GM19099 (cell line): ENCODE measurements around the gene CFAP54.

Source experiments
- POLR2A ChIP-seq: IDR thresholded peaks from 3 replicates; pipeline ENCODE4 v1.6.1; 2011; ENCODE audit warnings: low read depth; ENCODE audit not compliant: insufficient read length; ENCODE audit errors: extremely low read depth

The CFAP54 gene

DNA sequence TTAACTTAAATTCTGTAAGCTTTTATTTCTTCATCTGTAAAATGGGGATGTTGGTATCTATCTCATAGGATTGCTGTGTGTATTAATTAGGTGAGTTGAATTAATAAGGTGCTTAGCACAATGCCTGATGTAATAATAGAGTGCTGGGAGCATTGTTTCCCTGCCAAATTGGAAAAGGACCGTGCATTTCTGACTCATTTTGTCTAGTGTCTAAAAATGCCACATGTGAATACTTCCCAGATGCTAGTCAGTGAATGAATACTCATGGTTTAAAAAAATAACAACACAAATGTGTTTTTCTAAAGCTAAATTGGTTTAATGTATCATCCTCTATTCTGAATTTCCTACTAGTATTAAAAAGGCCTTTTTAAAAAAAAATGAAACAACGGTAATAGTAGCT is 372.3 kb downstream of the CFAP54 start:
- no peak for TF ChIP-seq POLR2A

DNA sequence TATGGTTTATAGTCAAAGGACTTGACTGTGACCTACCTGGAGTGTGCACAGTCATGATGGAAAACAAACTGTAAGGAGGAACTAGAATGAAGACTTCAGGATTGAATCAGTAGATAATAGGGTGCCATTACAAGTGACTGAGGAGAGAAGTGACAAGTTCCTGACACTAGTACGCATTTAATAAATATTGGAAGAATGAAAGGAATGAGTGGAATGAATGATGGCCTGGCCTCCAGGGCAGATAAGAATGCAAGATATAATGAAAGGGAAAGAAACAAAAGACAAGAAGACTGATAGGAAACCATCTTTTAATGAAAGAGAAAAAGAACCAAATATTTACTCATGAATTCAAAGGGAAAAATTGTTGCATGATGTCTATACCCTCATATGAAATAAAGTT is 372.9 kb downstream of the CFAP54 start:
- TF ChIP-seq POLR2A = no peak

DNA sequence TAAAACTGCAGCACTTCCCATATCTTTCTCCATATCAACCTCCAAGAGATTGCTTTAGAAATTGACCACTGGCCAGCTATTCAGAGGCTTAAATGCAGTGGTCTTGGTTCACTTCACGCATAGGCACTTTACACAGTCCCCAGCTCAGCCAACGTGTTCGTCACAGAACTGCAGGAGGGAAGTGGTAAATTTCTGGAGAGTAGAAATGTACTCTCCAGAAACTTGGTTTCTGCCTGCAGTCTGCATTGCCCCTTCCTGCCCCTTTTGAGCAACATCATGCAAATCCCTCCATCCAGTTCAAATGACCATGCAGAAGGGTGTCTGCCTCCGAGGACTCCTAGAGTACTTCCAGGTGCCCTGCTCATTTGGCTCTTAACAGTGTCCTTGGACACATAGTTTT is 375.0 kb downstream of the CFAP54 start:
- no peak for TF ChIP-seq POLR2A

DNA sequence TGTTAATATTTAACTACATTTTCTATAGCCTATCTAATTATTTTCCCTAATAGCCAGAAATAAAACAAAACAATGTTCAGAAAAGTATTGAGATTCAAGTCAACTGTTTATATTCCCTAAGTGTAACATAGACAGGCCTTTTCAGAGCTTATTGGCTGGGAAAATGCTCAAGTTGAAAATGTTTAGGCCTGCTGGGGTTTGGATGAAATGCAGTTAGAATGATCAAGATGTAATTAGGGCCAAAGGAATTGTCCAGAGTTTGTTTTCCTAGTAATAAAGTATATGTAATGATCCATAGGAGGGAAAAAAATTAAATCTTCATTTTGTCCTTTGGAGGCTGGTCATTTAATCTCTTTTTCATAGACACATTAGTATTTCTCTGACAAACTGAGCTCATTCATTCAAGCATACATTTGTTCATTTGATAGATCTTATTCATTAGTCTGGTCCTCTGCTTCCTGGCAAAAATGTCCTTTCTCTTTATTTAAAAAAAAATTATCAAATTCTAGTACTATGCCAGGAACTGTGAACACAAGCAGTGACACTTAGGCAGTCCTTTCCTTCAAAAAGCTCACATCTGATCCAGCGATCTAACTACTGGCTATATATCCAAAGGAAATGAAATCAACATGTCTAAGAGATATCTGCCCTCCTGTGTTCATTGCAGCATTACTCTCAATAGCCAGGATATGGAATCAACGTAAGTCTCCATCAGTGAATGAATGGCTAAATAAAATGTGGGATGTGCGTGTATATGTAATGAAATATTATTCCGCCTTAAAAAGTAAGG is 377.6 kb downstream of the CFAP54 start:
- no peak for TF ChIP-seq POLR2A

DNA sequence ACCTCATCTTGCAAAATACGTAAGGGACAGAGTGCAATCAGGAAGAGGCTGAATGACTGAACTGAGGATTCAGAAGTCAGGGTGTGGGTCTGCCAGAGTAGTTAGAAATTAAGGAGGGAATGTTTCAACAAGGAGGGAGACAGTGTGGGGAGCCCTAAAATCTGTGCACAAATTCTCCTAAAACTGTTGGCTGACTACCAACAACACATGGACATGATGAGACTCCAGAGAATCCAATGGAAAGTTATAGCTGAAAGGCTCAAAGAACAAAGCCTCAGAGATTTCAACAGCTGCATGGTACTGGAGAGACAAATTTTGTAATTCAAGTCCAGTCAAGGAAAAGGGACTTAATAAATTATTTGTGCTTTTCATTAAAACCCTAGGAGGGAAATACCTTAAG is 381.6 kb downstream of the CFAP54 start:
- TF ChIP-seq POLR2A = no peak

DNA sequence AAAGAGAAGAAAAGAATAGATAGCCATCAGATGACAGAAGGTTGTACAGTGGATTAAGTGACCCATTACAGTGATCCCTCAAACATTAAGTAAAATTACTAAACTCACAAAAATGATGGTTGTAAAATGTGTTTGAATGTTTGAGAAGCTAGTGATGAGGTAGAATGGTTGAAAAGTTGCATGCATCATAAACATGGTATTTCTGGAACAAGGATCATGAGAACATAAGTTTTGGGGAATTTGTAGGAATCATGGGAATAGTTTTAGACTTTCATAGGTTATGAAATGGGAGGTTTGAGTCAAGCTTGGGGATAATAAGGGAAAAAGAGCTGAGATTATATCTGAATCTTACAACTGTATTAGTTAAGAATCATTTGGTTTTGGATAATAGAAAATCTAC is 383.6 kb downstream of the CFAP54 start:
- no peak for TF ChIP-seq POLR2A

DNA sequence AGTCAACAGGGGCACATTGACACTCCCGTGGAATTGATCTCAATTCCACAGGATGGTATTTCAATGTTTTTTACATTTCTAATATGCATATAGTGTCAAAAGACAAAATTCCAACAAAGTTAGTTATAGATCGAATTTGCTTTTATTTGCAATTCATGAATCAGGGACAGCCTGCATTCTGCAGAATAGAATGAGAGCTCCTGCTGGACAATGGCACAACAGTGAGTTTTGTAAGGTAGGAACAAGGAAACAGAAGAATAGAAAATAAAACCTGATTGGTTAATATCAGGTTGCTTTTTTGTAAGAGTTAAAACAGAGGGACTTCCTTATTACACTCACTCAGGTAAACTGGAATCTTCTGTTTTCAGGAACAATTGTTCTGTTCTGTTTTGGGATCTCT is 384.8 kb downstream of the CFAP54 start:
- TF ChIP-seq POLR2A = no peak

DNA sequence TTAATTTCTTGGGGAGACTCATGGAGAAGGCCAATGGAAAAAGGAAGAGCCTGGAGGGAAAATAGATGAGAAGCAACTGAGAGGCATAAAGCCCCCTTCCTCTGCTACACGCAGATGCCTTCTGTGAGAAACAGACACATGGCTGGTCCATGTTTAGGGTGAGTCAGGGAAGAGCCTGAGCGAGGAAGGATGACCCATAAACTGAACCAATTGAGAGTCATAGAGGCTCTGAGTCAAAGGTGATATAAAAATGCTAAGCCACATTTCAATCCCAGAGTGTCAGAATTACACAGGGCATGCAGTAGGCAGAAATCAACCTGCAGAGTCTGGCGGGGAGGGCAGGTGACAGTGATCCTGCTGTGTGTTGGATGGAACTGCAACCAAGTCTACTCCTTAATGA is 387.6 kb downstream of the CFAP54 start:
- no peak for TF ChIP-seq POLR2A

DNA sequence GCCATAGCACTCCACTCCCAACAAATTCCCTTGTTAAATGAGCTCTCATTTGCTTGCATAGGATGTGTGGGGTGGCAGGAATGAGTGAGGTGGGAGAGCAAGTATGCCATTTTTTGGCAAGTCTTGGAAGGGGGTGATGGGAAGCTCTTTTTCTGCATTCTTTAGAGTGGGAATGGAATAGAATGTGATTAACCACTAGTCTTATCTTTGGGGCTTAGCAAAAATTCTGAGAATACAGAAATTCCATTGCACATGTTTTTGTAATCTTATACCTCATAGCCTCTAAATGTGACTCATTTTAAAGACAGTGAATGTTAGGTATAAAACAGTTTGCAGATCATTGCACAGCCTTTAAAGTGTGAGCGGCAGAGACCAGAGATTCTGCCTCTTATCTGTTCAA is 389.3 kb downstream of the CFAP54 start:
- no peak for TF ChIP-seq POLR2A

DNA sequence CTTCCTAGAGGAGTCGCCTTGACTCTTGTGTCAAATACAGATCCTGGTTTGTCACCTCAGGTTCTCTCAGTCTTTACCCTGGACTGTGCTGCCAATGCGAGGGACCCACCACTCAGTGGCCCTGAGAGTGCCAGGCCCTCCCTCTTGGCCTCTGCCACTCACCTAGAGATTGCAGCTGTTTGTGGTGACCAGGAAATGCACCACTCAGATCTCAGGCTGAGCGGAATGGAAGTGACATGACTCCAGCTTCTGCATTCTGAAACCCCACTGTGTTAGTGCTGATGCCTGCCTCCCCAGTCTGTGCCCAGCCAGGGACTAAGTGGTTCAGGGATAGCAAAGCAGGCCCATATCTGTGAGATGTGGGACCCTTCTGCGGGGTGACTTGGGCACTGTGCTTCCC is 389.9 kb downstream of the CFAP54 start:
- no peak for TF ChIP-seq POLR2A

DNA sequence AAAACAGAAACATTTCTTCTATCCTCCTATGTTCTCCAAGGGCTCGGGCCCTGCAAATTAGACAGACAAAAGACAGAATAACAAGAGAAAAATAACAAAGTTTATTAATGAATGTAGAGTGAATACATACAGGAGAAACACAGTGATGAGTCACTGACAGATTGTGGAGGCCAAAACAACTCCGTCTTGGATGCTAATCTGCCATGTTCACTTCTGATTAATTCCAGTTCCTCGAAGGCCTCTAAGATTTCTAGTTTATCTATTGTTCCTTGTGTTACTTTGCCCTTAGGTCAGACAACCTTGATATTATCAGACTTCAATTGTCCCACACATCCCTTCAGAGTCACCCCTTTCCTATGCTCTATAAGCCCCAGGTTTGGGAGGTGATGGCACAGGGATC is 390.8 kb downstream of the CFAP54 start:
- no peak for TF ChIP-seq POLR2A

DNA sequence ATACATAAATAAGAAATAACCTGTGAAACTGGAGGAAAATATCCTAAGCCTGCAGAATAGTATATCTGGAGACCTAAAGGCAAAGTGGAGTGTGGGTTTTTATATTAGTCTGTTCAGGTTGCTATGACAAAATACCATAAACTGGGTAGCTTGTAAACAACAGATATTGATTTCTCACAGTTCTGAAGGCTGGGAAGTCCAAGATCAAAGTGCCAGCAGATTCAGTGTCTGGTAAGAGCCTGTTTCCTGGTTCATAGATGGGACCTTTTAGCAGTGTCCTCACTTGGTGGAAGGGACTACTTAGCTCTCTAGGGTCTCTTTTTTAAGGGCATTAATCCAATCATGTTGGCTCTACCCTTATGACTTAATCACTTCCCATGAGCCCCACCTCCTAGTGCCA is 392.2 kb downstream of the CFAP54 start:
- TF ChIP-seq POLR2A = no peak

DNA sequence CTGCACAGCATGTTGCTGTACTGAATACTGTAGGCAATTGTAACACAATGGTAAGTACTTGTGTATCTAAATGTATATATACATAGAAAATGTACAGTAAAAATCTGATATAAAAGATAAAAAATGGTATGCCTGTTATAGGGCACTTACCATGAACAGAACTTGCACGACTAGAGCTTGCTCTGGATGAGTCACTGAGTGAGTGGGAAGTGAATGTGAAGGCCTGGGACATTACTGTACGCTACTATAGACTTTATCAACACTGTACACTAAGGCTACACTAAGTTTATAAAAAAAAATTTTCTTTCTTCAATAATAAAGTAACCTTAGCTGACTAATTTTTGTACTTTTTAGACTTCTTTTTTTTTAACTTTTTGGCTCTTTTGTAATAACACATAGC is 393.5 kb downstream of the CFAP54 start:
- TF ChIP-seq POLR2A = no peak

DNA sequence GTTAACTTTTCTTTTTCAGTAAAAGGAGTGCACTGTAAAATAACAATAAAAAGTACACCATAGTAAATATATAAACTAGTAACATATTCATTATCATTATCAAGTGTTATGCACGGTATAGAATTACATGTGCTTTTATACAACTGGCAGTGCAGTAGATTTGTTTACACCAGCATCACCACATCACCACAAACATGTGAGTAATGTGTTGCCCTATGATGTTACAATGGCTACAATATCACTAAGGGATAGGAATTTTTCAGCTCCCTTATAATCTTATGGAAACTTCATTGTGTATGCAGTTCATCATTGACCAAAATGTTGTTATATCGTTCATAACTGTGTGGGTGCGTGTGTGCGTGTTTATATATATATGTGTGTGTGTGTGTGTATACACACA is 394.2 kb downstream of the CFAP54 start:
- no peak for TF ChIP-seq POLR2A

DNA sequence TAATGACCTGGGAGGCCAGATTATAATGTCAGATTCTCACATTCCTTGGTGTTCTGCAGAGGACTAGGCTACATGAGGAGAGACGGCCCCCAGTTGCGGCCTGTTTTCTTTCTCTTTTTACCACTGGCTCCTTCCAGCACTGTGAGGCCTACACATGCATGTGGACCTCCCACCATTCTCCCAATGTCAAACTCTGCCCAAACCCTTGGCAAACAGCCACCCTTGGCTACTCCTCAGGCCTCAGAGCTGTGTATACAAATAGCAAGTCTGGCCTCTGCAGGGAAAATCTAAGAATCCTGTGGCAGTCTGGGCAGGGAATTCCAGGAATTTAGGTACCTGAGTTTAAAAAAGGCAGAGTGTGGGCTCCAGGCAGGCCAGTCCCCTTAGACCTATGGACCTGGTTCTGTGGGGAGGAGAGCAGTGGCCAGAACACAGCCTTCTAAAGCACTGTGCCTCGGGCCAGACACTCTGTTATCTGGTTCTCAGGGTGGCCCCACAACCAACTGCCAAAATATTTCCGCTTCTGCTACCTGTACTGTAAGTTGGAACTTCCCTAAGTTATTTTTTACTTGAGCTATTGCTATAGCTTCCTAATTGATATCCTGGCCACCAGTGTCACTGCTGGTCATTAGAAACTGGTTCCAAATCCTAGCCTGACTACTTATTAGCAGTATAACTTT is 397.8 kb downstream of the CFAP54 start:
- TF ChIP-seq POLR2A = no peak

DNA sequence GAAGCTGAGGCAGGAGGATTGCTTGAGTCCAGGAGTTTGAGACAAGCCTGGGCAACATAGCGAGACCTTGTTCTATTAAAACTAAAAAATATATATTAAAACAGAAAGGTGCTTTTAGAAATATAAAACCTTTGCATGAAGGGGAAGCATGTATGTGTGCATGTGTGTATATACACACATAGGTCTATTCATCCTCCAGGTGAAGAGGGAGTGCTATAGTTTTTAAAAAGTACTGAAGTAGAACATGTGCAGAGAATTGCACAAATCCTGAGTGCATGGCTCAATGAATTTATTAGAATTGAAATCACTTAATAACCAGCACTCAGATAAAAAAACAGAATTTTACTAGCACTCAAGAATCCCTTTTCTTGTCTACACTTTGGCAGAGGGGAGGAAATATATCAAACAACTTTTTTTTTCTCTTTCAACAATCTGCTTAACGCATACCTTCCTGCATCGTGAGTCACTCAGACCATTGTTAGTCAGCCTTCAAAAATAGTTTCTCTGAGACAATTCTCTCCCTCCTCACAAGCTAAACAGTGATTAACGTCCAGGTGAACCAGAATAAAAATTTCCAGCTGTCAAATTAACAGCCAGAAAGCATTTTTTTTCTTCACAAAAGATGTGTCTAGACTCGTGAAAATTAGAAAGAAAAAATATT is 400.0 kb downstream of the CFAP54 start:
- TF ChIP-seq POLR2A = no peak

DNA sequence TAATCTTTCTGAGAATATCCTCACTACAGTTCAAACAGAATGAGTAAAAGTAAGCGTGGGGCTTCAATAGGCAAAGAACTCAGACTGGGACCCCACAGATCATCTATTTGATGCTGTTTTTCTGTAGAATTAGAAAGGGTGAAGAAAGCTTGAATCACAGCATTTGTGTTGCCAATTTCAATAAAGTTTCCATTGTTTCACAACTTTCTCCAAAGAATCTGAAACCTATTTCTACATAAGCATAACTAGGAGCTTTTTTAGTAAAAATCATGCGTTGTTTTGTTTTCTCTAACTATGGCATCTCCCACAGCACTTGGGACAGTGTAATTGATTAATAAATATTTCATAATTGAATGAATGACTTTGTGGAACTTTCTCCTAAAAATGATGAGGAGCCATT is 401.0 kb downstream of the CFAP54 start:
- TF ChIP-seq POLR2A = no peak

DNA sequence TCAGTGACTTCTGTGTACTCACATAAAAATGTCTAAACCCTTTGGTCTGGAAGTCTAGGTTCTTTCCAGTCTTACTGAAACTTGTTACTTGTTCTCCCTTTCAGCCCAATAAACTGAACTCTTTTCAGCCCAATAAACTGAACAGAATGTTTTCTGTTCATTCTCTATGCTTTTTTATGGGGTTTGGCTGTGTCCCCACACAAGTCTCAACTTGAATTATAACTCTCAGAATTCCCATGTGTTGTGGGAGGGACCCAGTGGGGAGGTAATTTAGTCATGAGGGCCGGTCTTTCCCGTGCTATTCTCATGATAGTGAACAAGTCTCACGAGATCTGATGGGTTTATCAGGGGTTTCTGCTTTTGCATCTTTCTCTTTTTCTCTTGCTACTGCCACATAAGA is 402.7 kb downstream of the CFAP54 start:
- TF ChIP-seq POLR2A = no peak
